HG03354 (cell line): ENCODE measurements around the gene C16orf92.

Source experiments
- ATAC-seq: cut with Tn5 transposase; IDR thresholded peaks from one replicate; pipeline ENCODE4 v1.9.1; 2021; ENCODE audit warnings: mild to moderate bottlenecking; ENCODE audit not compliant: unreplicated experiment, poor library complexity, severe bottlenecking

The C16orf92 gene

GRCh38 chr16:29988346-29989075, 34.5 kb upstream of the C16orf92 start:
- no peak for ATAC-seq

- no peak for ATAC-seq
Measured at GRCh38 chr16:29989111-29989858, 33.7 kb upstream of the C16orf92 start.

GRCh38 chr16:29990034-29990433, 33.0 kb upstream of the C16orf92 start:
- ATAC-seq, result no peak

DNA sequence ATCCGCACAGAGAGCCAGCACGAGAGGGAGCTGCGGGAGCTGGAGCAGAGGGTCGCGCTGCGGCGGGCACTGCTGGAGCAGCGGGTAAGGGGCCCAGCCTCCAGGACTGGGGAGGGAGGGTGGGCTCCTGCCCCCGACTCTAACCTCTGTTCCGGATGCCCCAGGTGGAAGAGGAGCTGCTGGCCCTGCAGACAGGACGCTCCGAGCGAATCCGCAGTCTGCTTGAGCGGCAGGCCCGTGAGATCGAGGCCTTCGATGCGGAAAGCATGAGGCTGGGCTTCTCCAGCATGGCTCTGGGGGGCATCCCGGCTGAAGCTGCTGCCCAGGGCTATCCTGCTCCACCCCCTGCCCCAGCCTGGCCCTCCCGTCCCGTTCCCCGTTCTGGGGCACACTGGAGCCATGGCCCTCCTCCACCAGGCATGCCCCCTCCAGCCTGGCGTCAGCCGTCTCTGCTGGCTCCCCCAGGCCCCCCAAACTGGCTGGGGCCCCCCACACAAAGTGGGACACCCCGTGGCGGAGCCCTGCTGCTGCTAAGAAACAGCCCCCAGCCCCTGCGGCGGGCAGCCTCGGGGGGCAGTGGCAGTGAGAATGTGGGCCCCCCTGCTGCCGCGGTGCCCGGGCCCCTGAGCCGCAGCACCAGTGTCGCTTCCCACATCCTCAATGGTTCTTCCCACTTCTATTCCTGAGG, 32.0 kb upstream of the C16orf92 start:
- ATAC-seq, result no peak

DNA sequence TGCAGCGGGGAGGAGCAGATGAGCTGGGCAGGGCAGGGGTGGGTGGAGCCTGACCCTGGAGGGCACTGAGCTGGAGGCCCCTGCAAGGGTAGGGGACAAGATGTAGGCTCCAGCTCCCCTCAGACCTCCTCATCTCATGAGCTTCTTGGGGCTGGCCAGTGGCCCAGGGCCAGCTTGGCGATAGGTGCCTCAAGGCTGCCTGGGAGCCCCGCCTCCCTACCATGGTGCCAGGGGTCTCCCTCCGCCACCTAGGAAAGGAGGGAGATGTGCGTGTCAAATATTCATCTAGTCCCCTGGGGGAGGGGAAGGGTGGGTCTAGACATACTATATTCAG, 31.5 kb upstream of the C16orf92 start:
- no peak for ATAC-seq

DNA sequence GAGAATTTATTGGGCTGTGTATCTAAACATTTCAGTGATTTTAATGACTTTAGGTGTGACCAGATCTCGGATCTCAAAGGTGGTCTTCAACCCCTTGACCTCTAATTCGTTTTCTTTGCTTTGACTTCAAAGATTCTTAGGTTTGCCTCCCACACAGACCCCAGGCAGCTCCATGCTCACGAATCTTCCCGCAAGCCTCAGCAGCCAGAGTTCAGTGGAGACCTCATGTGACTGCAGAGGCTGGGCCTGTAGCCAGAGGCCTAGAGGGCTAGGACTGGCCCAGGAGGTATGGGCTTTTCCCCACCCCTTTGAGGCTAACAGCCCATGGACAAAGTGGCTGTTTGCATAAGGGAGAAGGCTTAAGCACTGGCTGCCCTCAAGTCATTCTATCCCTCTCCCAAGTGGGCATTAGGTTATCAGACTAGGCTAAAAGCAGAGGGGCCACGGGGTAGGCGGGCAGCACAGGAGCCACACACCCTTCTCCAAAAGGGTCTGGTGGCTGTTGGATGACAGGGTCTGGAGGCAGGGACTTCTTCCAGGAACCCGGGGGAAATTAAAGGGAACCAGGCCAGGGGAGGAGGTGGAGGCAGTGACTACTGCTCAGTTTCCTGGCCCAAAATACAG, 30.5 kb upstream of the C16orf92 start:
- no peak for ATAC-seq

- no peak for ATAC-seq
Measured at GRCh38 chr16:29993191-29993902, 29.7 kb upstream of the C16orf92 start.

GRCh38 chr16:29993903-29994599, 28.9 kb upstream of the C16orf92 start:
- ATAC-seq, result no peak

DNA sequence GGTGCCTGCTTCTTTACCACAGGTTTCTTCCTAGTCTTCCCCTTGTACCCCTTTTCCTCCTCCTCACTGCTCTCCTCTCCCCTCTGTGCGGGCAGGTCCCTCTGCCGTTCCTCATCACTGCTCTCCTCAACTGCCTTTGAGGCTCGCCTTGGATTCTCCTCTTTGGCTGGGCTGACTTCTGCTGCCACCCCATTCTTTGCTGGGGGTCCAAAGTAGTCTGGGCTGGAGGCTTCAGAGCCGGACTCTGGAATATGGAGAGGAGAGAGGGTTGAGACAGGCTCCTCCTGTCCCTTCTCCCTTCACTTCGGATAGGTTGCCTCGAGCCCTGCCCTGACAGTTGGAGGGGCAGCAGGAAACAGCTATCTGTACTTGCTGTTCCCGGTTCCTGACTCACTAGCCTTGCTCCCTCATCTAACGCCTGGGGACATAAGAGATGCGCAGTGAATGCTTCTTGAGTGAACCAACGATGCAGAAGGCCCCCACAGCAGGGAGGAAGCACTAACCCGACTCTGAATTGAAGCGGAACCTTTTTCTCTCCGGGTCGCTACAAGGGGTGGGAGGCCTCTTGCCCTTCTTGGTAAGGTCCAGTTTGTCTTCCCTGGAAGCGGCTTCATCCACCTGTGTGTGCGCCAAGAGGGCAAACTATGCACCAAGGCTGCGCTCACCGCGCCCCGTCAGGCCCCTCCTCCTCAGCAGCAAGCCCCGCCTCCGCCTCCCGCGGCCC, 28.2 kb upstream of the C16orf92 start:
- peak; percentile 48 for ATAC-seq

- ATAC-seq, result peak; percentile 52
Measured at GRCh38 chr16:29995324-29995910, 27.6 kb upstream of the C16orf92 start, which contains the start of gene HIRIP3. Gene HIRIP3, minus strand, starts transcription at chr16:29995617. Its CDS starts 12 bp downstream, at chr16:29995605.

DNA sequence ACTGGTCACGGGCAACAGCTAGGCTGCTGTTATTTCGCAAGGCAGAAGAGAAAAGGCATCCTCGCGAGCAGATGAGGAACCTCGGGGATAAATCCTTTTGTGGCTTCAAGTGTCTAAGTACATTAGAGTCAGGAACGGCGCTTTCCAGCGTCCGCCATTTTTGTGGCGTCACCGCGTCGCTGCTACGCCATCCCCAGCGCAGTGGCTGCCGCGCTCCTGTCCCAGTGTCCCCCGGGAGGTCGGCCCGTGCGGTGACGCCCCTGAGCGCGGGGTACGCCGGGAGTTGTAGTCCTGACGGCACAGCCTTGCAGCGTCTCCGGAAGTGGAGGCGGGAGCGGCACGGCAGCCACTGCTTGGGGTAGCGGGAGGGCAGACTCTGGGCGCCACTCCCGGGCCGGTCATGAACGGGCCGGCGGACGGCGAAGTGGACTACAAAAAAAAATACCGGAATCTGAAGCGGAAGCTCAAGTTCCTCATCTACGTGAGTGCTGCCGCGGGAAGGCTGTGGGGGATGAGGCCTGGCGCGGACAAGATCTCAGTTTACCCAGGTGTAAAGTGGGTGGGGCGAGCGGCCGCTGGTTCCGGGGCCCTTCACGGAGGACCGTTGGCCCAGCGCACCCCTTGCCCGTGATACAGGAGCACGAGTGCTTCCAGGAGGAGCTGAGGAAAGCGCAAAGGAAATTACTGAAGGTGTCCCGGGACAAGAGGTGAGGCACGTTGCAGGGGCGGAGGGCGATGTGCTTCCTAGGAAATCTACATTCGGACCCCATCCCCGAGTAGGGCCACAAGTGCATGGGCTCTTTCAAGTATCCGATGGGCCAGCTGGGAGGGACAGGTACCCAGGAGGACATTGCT, 26.9 kb upstream of the C16orf92 start, which contains the start of gene INO80E:
INO80E (plus strand) TSS at position 331 of the 855 bp plus-strand sequence; CDS start at position 401, 70 bp downstream.
- peak; percentile 90 for ATAC-seq

DNA sequence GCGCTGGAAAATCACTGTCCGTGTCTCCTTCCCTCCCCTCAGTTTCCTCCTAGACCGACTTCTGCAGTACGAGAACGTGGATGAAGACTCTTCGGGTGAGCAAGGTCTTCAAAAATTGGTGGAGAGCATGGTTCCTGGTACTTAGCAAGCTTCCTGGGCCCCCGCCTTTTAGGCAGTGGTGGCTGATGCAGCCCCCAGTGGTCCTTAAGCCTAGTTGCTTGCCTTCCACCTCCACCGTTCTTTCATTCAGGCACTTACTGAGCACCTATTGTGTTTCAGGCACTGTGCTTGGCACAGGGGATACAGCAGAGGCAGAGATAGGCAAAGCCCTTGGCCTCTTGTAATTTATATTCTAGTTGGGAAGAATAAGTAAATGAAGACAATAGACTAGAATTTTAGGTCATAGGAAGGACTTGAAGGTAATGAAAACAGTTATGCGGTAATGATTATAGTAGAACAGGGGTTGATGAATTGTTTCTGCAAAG, 26.2 kb upstream of the C16orf92 start:
- ATAC-seq, result no peak

DNA sequence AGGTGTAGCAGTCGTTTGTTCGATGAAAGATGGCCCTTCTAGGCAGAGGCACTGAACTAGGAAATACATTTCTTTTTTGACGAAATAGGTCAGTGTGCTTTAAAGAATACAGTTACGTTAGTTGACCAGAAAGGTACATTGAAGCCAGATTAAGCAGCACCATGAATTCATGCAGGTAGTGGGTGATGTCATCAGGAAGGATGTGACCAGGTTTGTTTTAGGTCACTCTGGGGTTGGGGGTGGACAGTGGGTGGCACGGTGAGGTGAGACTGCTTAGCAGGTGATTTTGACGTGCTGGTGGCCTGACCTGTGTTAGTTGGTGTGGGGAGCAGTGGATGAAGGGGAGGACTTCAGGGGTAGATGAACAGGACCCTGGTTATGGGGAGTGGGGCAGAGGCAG, 23.4 kb upstream of the C16orf92 start:
- no peak for ATAC-seq

DNA sequence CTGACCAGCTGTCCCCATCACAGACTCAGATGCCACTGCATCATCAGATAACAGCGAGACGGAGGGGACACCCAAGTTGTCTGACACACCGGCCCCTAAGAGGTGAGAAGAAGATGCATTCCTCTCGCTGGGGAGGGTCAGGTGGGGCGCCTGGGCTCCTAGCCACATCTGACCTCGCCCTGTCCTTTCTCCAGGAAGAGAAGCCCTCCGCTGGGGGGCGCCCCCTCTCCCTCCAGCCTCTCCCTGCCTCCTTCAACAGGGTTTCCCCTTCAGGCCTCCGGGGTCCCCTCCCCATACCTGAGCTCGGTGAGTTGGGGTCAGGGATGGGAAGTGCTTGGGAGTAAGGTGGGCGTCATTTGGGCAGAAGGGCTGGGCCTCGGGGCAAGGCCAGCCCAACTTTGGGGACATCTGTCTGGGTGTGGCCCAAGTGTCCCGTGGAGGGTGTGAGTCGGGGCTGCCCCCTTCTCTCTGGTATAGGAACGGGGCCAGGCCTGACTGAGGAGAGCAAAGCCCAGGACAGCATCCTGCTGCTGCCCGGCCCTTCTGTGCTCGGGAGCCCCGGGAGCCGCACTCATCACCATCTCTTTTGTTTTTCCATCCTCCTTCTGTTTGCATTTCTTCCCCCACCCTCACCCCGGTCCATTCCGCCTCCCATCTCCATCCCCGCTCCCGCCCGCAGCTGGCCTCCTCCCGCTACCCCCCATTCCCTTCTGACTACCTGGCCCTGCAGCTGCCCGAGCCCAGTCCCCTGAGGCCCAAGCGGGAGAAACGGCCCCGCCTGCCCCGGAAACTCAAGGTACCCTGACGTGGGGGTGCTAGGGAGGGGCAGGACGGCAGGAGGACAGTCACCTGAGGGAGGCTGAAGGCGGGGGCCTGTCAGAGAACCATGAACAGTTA, 22.0 kb upstream of the C16orf92 start:
- ATAC-seq, result no peak

DNA sequence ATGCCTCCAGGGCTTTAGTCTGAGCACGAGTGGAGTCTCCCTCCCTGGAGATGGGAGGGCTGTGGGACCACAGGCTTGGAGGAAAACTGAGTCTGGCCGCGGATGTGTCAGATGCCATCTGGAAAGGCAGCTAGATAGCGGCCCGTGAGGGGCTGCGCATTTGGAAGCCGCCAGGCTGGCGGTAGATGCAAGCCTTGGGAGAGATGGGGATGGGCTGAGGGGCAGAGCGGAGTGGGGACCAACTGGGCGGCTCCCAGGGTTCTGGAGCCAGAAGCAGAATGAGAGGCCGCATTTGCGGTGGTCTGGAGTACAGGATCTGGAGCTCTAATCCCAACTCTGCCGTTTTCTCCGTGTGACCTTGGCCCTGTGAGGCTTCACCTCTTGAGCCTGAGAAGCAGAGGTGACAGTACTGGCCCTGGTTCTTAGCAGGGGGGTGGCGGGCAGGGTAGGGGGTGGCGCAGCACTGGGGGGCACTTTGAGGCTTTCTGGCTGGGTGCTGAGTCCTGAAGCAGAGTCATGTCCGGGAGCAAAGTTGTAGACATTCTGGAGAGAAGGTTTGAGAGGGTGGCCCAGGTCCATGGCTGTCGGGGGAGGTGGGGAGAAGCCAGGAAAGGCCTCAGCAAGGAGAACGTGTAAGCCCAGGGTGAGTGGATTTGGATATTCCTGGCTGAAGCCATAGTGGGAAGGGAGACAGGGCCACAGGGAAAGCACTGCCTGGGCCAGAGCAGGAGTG, 20.2 kb upstream of the C16orf92 start:
- ATAC-seq, result no peak
